ENCODE data around the gene TRMT10A.

GRCh38 chr4:99612281-99612680 lies 48.4 kb upstream of the TRMT10A start:
- TF ChIP-seq CTCF (conservative IDR thresholded peaks at IDR 0.05 in 1 of 2, IDR thresholded peaks at IDR 0.05 in 1 of 2; ENCODE audit: low read depth in 1 of 2, low read length in 2 of 2), result no peak
- no peak for TF ChIP-seq EZH2 (IDR thresholded peaks at IDR 0.05; ENCODE audit: low read length, missing control alignments)

Data from fibroblast of lung (primary cell).